Kidney glomerular epithelial cell (primary cell): ENCODE measurements around the gene NTS.

ENCODE experiments used
- DNase-seq: peaks from one replicate; lab custom pipeline; 2025; lab: John Stamatoyannopoulos, UW

Gene NTS

GRCh38 chr12:85923767-85924331 lies 49.8 kb downstream of the NTS start:
- DNase-seq, result peak; percentile 24

- DNase-seq, result no peak
Measured at GRCh38 chr12:85927166-85927565, 53.1 kb downstream of the NTS start.
